Measurements from ENCODE around the gene SETD7.
"Not testable (repeated sequence)": the region's sequence is repeated elsewhere in the genome, so short reads cannot be mapped to it uniquely, and the experiment has no call there.

- TF ChIP-seq TARDBP (IDR thresholded peaks at IDR 0.05); BHLHE40 (IDR thresholded peaks at IDR 0.05; ENCODE audit: borderline replicate concordance); ELF4 (IDR thresholded peaks at IDR 0.05); SP1 (IDR thresholded peaks at IDR 0.05): not testable (repeated sequence)
Observed at GRCh38 chr4:139468756-139469155, 87.3 kb downstream of the SETD7 start.

Data from HEK293T (cell line).